Daoy (cell line): Measurements from ENCODE around the gene TM7SF2. TPM values are rescaled to one million over a fixed set of nuclear protein-coding genes. Genes with fewer than 3 reads are reported as not detected.

ENCODE experiments used
- DNase-seq: peaks from one replicate; pipeline ENCODE4 v3.0.0-alpha.2; 2015; ENCODE audit warnings: low read depth
- total RNA-seq: library from RNA; depleted of rRNA; stranded (reverse); fragments of >200 nt; shearing (Covaris generic); gene quantifications from 2 replicates; pipeline ENCODE4 v1.2.3, GENCODE V29; 2014

Gene TM7SF2
- total RNA-seq, 1 experiment from 2014 or later, result 3.2 TPM

DNA sequence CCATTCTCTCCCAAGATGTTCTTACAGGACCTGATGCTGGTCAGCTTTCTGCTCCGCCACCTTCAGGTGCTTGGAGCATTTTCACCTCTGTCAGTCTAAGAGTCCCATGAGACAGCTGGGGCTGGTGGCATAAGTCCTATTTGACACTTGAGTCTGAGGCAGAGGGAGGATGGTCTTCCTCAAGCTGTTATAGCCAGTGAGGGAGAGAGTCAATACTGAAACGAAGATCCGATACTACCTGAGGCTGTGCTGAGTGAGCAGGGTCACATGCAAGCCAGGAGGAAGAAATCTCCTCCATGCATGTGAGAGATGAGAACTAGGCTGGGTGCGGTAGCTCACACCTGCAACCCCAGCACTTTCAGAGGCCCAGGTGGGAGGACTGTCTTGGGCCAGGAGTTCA, 22.1 kb upstream of the TM7SF2 start:
- no peak for DNase-seq

DNA sequence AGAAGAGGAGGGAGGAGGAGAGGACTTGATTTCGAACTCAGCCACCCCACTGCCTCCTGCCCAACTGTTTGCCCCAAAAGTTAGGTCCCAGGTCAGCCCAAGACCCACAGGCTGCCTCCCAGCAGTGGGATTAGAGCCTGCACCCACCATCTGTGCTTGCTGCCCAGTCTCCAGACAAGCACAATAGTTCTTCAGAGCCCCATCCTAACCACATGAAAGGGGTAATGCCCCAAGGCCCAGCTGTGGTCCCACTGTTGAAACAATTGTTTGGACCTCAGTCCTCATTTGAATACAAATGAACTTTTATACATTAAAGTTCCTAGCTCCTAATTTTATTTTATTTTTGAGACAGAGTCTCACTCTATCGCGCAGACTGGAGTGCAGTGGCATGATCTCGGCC, 21.0 kb upstream of the TM7SF2 start:
- no peak for DNase-seq

GRCh38 chr11:65095427-65095826, 16.2 kb upstream of the TM7SF2 start:
- no peak for DNase-seq

DNA sequence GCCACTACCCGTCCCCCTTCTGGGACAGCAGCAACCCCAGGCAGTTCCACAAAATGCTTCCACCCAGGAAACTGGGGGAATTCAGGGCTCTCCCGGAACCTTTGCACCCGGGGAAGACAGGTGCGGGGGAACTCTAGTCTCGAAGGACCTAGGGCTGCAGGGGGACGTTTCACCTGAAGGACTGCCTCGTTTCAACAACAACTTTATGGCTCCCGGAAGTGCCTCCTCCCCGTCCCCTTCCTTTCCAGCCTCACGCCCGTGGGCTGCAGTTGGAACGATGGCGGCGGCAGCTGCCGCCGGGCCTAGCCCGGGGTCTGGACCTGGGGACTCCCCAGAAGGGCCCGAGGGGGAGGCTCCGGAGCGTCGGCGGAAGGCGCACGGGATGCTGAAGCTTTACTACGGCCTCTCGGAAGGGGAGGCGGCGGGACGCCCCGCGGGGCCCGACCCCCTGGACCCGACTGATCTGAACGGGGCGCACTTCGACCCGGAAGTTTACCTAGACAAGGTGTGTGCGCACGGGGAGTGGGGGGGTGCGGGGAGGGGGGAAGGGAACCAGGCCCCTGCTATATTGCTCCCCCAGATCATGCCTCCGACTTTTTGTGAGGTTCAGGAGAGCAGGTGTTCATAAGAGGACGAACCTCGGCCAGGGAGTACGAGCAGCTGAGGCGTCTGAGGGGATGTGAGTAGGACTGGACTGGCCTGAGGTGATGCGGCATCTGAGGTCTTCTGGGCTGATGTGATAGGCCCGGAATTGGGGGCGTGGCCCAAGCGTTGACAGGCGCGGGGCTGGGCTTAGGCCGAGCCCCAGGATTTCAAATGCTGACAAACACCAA, 15.5 kb upstream of the TM7SF2 start, which contains the start of gene VPS51:
VPS51 (plus strand) TSS at position 241 of the 833 bp plus-strand sequence; CDS start at position 278, 37 bp downstream.
- peak; percentile 87 for DNase-seq

DNA sequence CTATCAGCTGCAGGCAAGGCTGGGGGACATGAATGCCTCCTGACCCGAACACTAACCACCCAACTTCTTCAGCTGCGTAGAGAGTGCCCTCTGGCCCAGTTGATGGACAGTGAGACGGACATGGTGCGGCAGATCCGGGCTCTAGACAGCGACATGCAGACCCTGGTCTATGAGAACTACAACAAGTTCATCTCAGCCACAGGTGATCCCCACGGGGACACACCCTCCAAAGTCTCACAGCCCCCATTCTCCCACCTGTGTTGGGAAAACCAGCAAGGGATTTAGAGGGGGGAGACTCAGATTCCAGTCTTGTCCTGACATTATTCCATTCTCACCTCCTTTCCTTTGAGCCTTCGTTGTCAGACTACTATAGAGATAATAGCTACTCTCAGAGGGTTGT, 14.7 kb upstream of the TM7SF2 start:
- no peak for DNase-seq

GRCh38 chr11:65100674-65101350, 10.9 kb upstream of the TM7SF2 start:
- no peak for DNase-seq

DNA sequence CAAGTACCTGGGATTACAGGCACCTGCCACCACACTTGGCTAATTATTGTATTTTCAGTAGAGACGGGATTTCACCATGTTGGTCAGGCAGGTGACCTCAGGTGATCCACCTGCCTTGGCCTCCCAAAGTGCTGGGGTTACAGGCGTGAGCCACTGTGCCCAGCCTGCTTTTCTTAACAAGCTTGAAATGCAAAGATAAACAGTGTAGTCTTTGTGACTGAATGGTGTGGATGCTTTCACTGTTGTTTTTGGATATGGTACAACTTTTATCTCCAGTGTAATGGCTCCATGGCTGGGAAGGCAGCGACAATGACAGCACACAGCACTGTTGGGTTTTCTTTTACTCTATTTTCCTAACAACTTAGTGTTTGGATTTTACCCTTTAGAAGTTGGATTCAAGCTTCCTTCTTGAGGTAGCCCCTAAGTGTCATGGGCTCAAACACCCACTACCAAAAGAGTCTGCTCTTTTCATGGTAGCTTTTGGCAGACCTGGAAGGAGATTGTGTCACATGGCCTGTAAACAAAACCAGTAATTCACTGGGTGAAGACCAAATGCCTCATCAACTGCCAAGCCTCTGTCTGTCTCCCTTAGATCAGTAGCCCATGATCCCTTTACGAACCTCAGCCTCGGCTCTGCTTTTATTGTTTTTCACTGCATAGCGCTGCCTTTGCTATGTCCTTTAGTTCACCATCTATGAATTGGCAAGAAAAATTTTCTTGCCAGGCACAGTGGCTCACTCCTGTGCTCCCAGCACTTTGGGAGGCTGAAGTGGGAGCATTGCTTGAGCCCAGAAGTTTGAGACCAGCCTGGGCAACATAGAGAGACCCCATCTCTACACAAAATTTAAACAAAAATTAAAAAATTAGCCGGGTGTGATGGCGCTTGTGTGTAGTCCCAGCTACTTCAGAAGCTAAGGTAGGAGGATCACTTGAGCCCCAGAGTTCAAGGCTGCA, 9.3 kb upstream of the TM7SF2 start:
- DNase-seq, result no peak

GRCh38 chr11:65103476-65103875, 8.2 kb upstream of the TM7SF2 start:
- no peak for DNase-seq

- no peak for DNase-seq
Observed at GRCh38 chr11:65104628-65105027, 7.0 kb upstream of the TM7SF2 start.

- no peak for DNase-seq
Observed at GRCh38 chr11:65107078-65107477, 4.6 kb upstream of the TM7SF2 start.

DNA sequence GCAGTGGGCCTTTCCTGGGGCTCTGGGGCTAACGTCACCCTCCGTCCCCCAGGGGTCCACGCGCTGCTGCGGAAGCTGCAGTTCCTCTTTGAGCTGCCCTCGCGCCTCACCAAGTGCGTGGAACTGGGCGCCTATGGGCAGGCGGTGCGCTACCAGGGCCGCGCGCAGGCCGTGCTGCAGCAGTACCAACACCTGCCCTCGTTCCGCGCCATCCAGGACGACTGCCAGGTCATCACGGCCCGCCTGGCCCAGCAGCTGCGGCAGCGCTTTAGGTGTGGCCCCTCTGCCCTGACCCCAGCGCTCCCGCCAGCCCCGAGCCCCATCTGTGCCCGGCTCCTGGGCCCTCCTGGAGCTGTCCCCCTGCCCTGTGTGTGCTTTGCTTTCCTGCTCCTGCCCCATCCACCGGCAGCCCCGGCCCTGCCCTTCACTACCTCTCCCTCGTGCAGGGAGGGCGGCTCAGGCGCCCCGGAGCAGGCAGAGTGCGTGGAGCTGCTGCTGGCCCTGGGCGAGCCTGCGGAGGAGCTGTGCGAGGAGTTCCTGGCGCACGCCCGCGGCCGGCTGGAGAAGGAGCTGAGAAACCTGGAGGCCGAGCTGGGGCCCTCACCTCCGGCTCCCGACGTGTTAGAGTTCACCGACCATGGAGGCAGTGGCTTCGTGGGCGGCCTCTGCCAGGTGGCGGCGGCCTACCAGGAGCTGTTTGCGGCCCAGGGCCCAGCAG, 3.8 kb upstream of the TM7SF2 start:
- DNase-seq, result no peak

DNA sequence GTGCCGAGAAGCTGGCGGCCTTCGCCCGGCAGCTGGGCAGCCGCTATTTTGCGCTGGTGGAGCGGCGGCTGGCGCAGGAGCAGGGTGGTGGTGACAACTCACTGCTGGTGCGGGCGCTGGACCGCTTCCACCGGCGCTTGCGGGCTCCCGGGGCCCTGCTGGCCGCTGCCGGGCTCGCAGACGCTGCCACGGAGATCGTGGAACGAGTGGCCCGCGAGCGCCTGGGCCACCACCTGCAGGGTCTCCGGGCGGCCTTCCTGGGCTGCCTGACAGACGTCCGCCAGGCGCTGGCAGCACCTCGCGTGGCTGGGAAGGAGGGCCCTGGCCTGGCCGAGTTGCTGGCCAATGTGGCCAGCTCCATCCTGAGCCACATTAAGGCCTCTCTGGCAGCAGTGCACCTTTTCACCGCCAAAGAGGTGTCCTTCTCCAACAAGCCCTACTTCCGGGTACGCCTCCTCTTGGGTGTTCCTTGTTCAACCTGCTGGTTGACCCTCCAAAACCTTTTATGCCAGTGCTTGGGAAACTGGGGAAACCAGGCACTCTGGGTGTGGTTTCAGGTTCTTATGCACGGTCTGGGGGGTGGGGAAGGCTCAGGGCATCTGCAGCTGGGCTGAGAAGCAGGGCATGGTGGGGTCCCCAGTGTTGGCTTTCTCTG, 3.1 kb upstream of the TM7SF2 start:
- DNase-seq, result no peak

DNA sequence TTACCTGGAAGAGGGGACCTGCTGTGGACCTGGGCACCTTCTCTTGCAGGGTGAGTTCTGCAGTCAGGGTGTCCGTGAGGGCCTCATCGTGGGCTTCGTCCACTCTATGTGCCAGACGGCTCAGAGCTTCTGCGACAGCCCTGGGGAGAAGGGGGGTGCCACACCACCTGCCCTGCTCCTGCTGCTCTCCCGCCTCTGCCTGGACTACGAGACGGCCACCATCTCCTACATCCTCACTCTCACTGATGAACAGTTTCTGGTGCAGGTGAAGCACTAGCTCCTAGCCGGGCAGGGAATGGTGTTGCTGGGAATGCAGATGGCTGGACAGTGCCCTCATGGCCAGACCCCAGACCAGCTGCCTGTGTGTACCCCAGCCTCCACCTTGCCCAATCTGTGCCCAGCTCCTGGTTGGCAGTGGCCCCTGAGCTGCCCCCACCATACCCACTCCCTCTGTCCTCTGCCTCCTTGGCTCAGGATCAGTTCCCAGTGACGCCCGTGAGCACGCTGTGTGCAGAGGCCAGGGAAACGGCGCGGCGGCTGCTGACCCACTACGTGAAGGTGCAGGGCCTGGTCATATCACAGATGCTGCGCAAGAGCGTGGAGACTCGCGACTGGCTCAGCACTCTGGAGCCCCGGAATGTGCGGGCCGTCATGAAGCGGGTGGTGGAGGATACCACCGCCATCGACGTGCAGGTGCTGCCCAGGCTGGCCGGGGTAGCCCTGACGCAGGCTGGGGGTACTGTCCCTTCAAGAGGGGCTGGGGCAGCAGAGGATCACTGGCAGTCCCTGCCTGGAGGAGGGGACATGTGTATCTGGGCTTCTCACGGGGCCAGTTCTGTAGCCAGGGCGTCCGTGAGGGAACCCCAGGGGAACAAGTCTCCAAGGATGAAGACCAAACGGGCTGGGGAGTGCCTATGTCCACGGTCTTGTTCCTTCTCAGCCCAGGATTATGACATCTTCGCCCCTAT, 2.2 kb upstream of the TM7SF2 start:
- no peak for DNase-seq

DNA sequence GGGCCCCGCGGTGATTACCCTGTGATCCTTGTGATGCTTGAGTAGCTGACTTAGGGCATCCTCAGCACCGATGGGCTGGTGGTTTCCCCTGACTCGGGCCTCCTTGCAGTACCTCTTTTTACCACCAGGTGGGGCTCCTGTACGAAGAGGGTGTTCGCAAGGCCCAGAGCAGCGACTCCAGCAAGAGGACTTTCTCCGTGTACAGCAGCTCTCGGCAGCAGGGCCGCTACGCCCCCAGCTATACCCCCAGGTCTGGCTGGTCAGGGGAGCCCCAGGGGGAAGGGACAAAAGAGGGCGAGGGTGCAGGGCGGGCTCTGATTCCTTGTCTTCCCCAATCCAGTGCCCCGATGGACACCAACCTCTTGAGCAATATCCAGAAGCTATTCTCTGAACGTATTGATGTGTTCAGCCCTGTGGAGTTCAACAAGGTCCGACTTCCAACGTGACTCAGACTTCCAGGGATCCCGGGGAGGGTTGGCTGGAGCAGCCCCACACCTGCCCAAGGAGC, 1.3 kb upstream of the TM7SF2 start:
- peak; percentile 77 for DNase-seq

- no peak for DNase-seq
Observed at GRCh38 chr11:65111159-65111743, 421 bp upstream of the TM7SF2 start.

- peak; percentile 34 for DNase-seq
Observed at GRCh38 chr11:65112546-65113360, 1.1 kb downstream of the TM7SF2 start.

DNA sequence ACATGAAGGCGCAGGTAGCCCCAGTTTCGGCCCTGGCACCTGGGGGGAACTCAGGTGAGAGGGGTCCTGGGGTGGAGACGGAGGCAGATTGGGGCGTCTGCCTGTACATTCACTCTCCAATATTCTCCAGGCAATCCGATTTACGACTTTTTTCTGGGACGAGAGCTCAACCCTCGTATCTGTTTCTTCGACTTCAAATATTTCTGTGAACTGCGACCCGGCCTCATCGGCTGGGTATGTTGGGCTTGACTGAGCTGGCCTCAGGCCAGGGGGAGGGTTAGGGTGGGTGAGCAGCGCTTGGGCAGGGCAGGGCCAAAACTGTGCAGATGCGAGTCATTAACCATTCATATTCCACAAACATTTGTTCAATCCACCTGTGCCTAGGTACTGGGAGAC, 1.7 kb downstream of the TM7SF2 start:
- no peak for DNase-seq

- DNase-seq, result no peak
Observed at GRCh38 chr11:65113839-65114238, 2.2 kb downstream of the TM7SF2 start.
